ENCODE measurements around the gene HDAC9. TPM values are rescaled to one million over a fixed set of nuclear protein-coding genes. Genes with fewer than 3 reads are reported as not detected.

Gene HDAC9
- 29.8 and 42.0 TPM in 2 replicates for total RNA-seq

DNA sequence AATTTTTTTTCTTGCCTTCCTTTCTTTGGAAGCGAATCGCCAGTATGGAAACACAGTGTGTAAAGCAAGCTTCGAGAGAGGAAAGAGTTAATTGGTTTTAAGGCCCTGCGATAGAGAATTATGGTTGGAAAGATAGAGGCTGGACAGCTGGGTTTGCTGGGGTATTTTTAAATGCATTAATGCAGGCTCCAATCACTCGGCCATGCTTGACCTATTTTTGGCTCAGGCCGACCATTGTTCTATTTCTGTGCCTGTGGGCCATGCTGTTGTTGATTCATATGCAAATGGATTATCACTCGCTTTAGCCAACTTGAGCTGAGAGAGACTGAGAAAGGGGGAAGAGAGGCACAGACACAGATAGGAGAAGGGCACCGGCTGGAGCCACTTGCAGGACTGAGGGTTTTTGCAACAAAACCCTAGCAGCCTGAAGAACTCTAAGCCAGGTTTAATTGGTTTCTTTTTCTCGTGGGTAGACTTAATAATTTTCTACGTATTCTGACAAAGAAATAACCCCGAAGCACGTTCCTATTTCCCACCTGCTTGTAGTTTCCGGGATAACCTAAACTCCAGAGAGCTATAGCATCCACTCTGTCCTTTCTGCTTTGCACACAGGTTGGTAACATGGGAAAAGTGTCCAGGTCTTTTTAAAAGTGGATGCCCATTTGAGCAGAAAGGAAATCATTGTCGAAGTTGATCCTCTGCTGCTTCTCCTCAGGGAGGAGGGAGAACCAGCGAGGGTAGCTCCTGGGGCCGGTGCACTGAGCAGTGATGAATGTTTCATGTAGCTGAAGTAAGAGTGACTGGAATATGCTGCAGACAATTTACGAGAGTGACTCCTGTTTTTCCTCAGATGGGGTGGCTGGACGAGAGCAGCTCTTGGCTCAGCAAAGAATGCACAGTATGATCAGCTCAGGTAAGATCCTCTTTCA is at the start of gene HDAC9:
HDAC9 (plus strand) TSS at position 338 of the 929 bp plus-strand sequence; CDS start at position 892, 554 bp downstream.

Small RNA genes lying within 50 kb of the gene (small RNA-seq; reads per million reads assigned to genes)
- not detected for gene RN7SKP266
